PFSK-1 (cell line): ENCODE results near the gene PRRC1.

Experiments used
- POLR2AphosphoS5 ChIP-seq: IDR thresholded peaks from 2 replicates; pipeline ENCODE4 v1.6.1; 2012; ENCODE audit warnings: low read depth, mild to moderate bottlenecking, control low read depth, low read length, moderate library complexity
- TF ChIP-seq, protein P1 (sequence below), 2 experiments: IDR thresholded peaks; 2 replicates each; pipeline versions ENCODE4 v1.6.1 to v1.8.0; 2011 to 2012; ENCODE audit warnings: low read depth in 2 of 2, low read length in 2 of 2, control low read depth in 1 of 2, inconsistent platforms in 1 of 2, mild to moderate bottlenecking in 1 of 2, moderate library complexity in 1 of 2; ENCODE audit not compliant: insufficient read depth in 1 of 2

- no peak for TF ChIP-seq POLR2AphosphoS5
- TF ChIP-seq, protein P1, sequence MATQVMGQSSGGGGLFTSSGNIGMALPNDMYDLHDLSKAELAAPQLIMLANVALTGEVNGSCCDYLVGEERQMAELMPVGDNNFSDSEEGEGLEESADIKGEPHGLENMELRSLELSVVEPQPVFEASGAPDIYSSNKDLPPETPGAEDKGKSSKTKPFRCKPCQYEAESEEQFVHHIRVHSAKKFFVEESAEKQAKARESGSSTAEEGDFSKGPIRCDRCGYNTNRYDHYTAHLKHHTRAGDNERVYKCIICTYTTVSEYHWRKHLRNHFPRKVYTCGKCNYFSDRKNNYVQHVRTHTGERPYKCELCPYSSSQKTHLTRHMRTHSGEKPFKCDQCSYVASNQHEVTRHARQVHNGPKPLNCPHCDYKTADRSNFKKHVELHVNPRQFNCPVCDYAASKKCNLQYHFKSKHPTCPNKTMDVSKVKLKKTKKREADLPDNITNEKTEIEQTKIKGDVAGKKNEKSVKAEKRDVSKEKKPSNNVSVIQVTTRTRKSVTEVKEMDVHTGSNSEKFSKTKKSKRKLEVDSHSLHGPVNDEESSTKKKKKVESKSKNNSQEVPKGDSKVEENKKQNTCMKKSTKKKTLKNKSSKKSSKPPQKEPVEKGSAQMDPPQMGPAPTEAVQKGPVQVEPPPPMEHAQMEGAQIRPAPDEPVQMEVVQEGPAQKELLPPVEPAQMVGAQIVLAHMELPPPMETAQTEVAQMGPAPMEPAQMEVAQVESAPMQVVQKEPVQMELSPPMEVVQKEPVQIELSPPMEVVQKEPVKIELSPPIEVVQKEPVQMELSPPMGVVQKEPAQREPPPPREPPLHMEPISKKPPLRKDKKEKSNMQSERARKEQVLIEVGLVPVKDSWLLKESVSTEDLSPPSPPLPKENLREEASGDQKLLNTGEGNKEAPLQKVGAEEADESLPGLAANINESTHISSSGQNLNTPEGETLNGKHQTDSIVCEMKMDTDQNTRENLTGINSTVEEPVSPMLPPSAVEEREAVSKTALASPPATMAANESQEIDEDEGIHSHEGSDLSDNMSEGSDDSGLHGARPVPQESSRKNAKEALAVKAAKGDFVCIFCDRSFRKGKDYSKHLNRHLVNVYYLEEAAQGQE (IDR thresholded peaks at IDR 0.05; ENCODE audit: insufficient read depth in 1 of 2, low read depth in 2 of 2, low read length in 2 of 2): no peak
Measured at GRCh38 chr5:127590156-127590722, 72.8 kb downstream of the PRRC1 start.
